ENCODE data around the gene KRT26.

KRT26 gene

GRCh38 chr17:40806131-40806530 lies 34.1 kb upstream of the KRT26 start:
- H3K9me3 Mint-ChIP-seq (ENCODE audit: low read depth) = no peaks in the 10 kb centered on the region
- no peak overlapping the region for H3K4me3 Mint-ChIP-seq
- H3K4me1 Mint-ChIP-seq (ENCODE audit: low read depth) = peaks cover 3% of the 10 kb centered on the region
- peaks cover 3% of the 10 kb centered on the region for H3K36me3 Mint-ChIP-seq
- peaks cover 44% of the 10 kb centered on the region for H3K27me3 Mint-ChIP-seq
- no peak overlapping the region for H3K27ac Mint-ChIP-seq

- Mint-ChIP-seq H3K27ac (no peak overlapping the region), H3K4me3 (no peak overlapping the region), H3K4me1 (ENCODE audit: low read depth) (peaks cover 3% of the 10 kb centered on the region), H3K27me3 (peaks cover 30% of the 10 kb centered on the region), H3K36me3 (peaks cover 3% of the 10 kb centered on the region), H3K9me3 (ENCODE audit: low read depth) (no peaks in the 10 kb centered on the region)
Observed at GRCh38 chr17:40803617-40804082, 31.6 kb upstream of the KRT26 start.

- no peak overlapping the region for H3K27ac Mint-ChIP-seq
- peaks cover 22% of the 10 kb centered on the region for H3K27me3 Mint-ChIP-seq
- peaks cover 3% of the 10 kb centered on the region for H3K36me3 Mint-ChIP-seq
- no peaks in the 10 kb centered on the region for H3K9me3 Mint-ChIP-seq (ENCODE audit: low read depth)
- peaks cover 3% of the 10 kb centered on the region for H3K4me1 Mint-ChIP-seq (ENCODE audit: low read depth)
- H3K4me3 Mint-ChIP-seq = no peak overlapping the region
Observed at GRCh38 chr17:40801157-40801556, 29.2 kb upstream of the KRT26 start.

GRCh38 chr17:40800381-40800780 lies 28.4 kb upstream of the KRT26 start:
- no peak overlapping the region for H3K4me3 Mint-ChIP-seq
- H3K27me3 Mint-ChIP-seq = peaks cover 20% of the 10 kb centered on the region
- H3K27ac Mint-ChIP-seq = no peak overlapping the region
- peaks cover 3% of the 10 kb centered on the region for H3K36me3 Mint-ChIP-seq
- H3K9me3 Mint-ChIP-seq (ENCODE audit: low read depth) = no peaks in the 10 kb centered on the region
- H3K4me1 Mint-ChIP-seq (ENCODE audit: low read depth) = peaks cover 3% of the 10 kb centered on the region

- Mint-ChIP-seq H3K4me3 (no peak within 1 kb of the TSS), H3K27ac (no peak within 1 kb of the TSS), H3K9me3 (ENCODE audit: low read depth) (no peaks in the 10 kb centered on the region), H3K4me1 (ENCODE audit: low read depth) (peaks cover 3% of the 10 kb centered on the region), H3K27me3 (peaks cover 15% of the 10 kb centered on the region), H3K36me3 (no peaks in the 10 kb centered on the region)
Observed at GRCh38 chr17:40799859-40800258, 27.9 kb upstream of the KRT26 start, which contains the start of gene KRT28. Gene KRT28, minus strand, starts transcription at chr17:40799959. Its CDS starts 66 bp downstream, at chr17:40799893.

- Mint-ChIP-seq H3K27ac (no peak overlapping the region), H3K4me3 (no peak overlapping the region), H3K36me3 (no peaks in the 10 kb centered on the region), H3K27me3 (peaks cover 14% of the 10 kb centered on the region), H3K4me1 (ENCODE audit: low read depth) (no peaks in the 10 kb centered on the region), H3K9me3 (ENCODE audit: low read depth) (no peaks in the 10 kb centered on the region)
Observed at GRCh38 chr17:40796846-40797245, 24.8 kb upstream of the KRT26 start.

- Mint-ChIP-seq H3K4me3 (no peak overlapping the region), H3K27ac (no peak overlapping the region), H3K9me3 (ENCODE audit: low read depth) (no peaks in the 10 kb centered on the region), H3K27me3 (peaks cover 14% of the 10 kb centered on the region), H3K36me3 (no peaks in the 10 kb centered on the region), H3K4me1 (ENCODE audit: low read depth) (no peaks in the 10 kb centered on the region)
Observed at GRCh38 chr17:40795019-40795667, 23.1 kb upstream of the KRT26 start.

GRCh38 chr17:40794466-40794865 lies 22.5 kb upstream of the KRT26 start:
- H3K27ac Mint-ChIP-seq = no peak overlapping the region
- H3K4me3 Mint-ChIP-seq = no peak overlapping the region
- no peaks in the 10 kb centered on the region for H3K36me3 Mint-ChIP-seq
- peaks cover 14% of the 10 kb centered on the region for H3K27me3 Mint-ChIP-seq
- no peaks in the 10 kb centered on the region for H3K9me3 Mint-ChIP-seq (ENCODE audit: low read depth)
- no peaks in the 10 kb centered on the region for H3K4me1 Mint-ChIP-seq (ENCODE audit: low read depth)

- Mint-ChIP-seq H3K27me3 (peaks cover 11% of the 10 kb centered on the region), H3K36me3 (no peaks in the 10 kb centered on the region), H3K27ac (no peak overlapping the region), H3K4me3 (no peak overlapping the region), H3K4me1 (ENCODE audit: low read depth) (no peaks in the 10 kb centered on the region), H3K9me3 (ENCODE audit: low read depth) (no peaks in the 10 kb centered on the region)
Observed at GRCh38 chr17:40793832-40794231, 21.8 kb upstream of the KRT26 start.

- Mint-ChIP-seq H3K36me3 (no peaks in the 10 kb centered on the region), H3K9me3 (ENCODE audit: low read depth) (no peaks in the 10 kb centered on the region)
Observed at GRCh38 chr17:40791787-40792436, 19.9 kb upstream of the KRT26 start.

GRCh38 chr17:40791111-40791510 lies 19.1 kb upstream of the KRT26 start:
- Mint-ChIP-seq H3K9me3 (ENCODE audit: low read depth) (no peaks in the 10 kb centered on the region), H3K27me3 (peaks cover 7% of the 10 kb centered on the region), H3K27ac (no peak overlapping the region), H3K4me1 (ENCODE audit: low read depth) (no peaks in the 10 kb centered on the region), H3K36me3 (no peaks in the 10 kb centered on the region), H3K4me3 (no peak overlapping the region)

More at GRCh38 chr17:40791787-40792436, 19.9 kb upstream of the KRT26 start:
- Mint-ChIP-seq H3K4me1 (ENCODE audit: low read depth) (no peaks in the 10 kb centered on the region), H3K27me3 (peaks cover 11% of the 10 kb centered on the region), H3K4me3 (no peak overlapping the region), H3K27ac (no peak overlapping the region)

- H3K36me3 Mint-ChIP-seq = no peaks in the 10 kb centered on the region
- H3K4me1 Mint-ChIP-seq (ENCODE audit: low read depth) = peaks cover 4% of the 10 kb centered on the region
- H3K4me3 Mint-ChIP-seq = no peak within 1 kb of the TSS
- peaks cover 18% of the 10 kb centered on the region for H3K27me3 Mint-ChIP-seq
- H3K27ac Mint-ChIP-seq = no peak within 1 kb of the TSS
- H3K9me3 Mint-ChIP-seq (ENCODE audit: low read depth) = no peaks in the 10 kb centered on the region
Observed at GRCh38 chr17:40782450-40782849, 10.4 kb upstream of the KRT26 start, which contains the start of gene KRT27. Gene KRT27, minus strand, starts transcription at chr17:40782550. Its CDS starts 57 bp downstream, at chr17:40782493.

- Mint-ChIP-seq H3K4me3 (peak overlapping the region; percentile 49), H3K9me3 (ENCODE audit: low read depth) (no peaks in the 10 kb centered on the region), H3K36me3 (no peaks in the 10 kb centered on the region), H3K27me3 (peaks cover 31% of the 10 kb centered on the region), H3K27ac (no peak overlapping the region), H3K4me1 (ENCODE audit: low read depth) (peaks cover 4% of the 10 kb centered on the region)
Observed at GRCh38 chr17:40779181-40779909, 7.3 kb upstream of the KRT26 start.

- Mint-ChIP-seq H3K4me3 (no peak overlapping the region), H3K36me3 (no peaks in the 10 kb centered on the region), H3K9me3 (ENCODE audit: low read depth) (no peaks in the 10 kb centered on the region), H3K4me1 (ENCODE audit: low read depth) (peaks cover 4% of the 10 kb centered on the region), H3K27ac (no peak overlapping the region), H3K27me3 (peaks cover 31% of the 10 kb centered on the region)
Observed at GRCh38 chr17:40778461-40778860, 6.5 kb upstream of the KRT26 start.

- H3K4me1 Mint-ChIP-seq (ENCODE audit: low read depth) = peaks cover 4% of the 10 kb centered on the region
- H3K27me3 Mint-ChIP-seq = peaks cover 32% of the 10 kb centered on the region
- no peaks in the 10 kb centered on the region for H3K36me3 Mint-ChIP-seq
- H3K27ac Mint-ChIP-seq = no peak overlapping the region
- H3K4me3 Mint-ChIP-seq = no peak overlapping the region
- H3K9me3 Mint-ChIP-seq (ENCODE audit: low read depth) = no peaks in the 10 kb centered on the region
Observed at GRCh38 chr17:40777971-40778370, 6.0 kb upstream of the KRT26 start.

All from activated naive CD8-positive, alpha-beta T cell (primary cell).